ENCODE data around the gene POU2F2. TPM values are rescaled to one million over a fixed set of nuclear protein-coding genes. Genes with fewer than 3 reads are reported as not detected.

Gene POU2F2
- total and polyA plus RNA-seq, 2 experiments from 2014 or later: 2.3 to 4.6 TPM

DNA sequence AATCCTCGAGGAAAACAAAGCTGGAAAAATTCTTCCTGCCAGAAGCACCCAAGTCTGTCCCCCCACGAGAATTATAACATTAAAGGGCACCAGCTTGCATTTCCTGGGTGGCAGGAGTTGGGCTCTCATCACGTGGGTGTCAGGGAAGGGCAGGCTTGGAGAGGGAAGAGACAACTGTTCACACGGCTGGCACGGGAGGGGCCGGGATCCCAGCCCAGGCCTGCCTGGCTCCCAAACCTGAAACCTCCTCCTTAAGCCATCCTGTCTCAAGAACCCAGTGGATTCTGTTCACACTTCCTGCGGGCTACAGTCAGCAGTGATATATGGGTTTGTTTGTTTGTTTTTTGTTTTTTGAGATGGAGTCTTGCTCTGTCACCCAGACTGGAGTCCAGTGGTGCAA, 74.4 kb downstream of the POU2F2 start:
- peaks cover 11% of the 10 kb centered on the region for H3K27me3 Mint-ChIP-seq (ENCODE audit: insufficient read depth, low read depth, poor library complexity)
- no peak overlapping the region for H3K4me3 Mint-ChIP-seq
- Histone ChIP-seq H3K36me3 (ENCODE audit: insufficient read depth) (peaks cover 8% of the 10 kb centered on the region), H3K4me3 (no peak overlapping the region), H4K20me1 (replicated peaks; ENCODE audit: insufficient read depth) (peaks cover 4% of the 10 kb centered on the region; the same call in 1 of the 2 replicates), H3K9me2 (ENCODE audit: insufficient read depth) (no peaks in the 10 kb centered on the region), H3K4me2 (no peak overlapping the region), H3F3A (replicated peaks; ENCODE audit: low read depth) (no peaks in the 10 kb centered on the region), H2AFZ (no peak overlapping the region), H3K27ac (ENCODE audit: low read depth) (no peak overlapping the region), H3K79me2 (replicated peaks; ENCODE audit: insufficient read depth) (no peaks in the 10 kb centered on the region), H3K27me3 (ENCODE audit: insufficient read depth) (no peaks in the 10 kb centered on the region), H3K4me1 (ENCODE audit: insufficient read depth) (no peaks in the 10 kb centered on the region)
- no peaks in the 10 kb centered on the region for H3K4me1 Mint-ChIP-seq
- no peaks in the 10 kb centered on the region; the same call in 2 of the 3 replicates for H3K9me3 Mint-ChIP-seq
- DNase-seq (ENCODE audit: low spot score) (no peak), ATAC-seq (no peak)
- peaks cover 80% of the 10 kb centered on the region for H3K36me3 Mint-ChIP-seq (ENCODE audit: low read depth)
- no peak for TF ChIP-seq ZNF114 (CRISPR knock-in tag; IDR thresholded peaks at IDR 0.05)
- no peak for TF ChIP-seq JUNB (IDR thresholded peaks at IDR 0.05; ENCODE audit: unreplicated experiment)
- TF ChIP-seq POLR2AphosphoS5 (IDR thresholded peaks at IDR 0.05; ENCODE audit: low read depth): no peak
- no peak for TF ChIP-seq NANOG (IDR thresholded peaks at IDR 0.05; ENCODE audit: borderline replicate concordance)
- no peak for TF ChIP-seq ZNF462 (CRISPR knock-in tag; IDR thresholded peaks at IDR 0.05)
- no peak for TF ChIP-seq CREB1 (CRISPR knock-in tag; IDR thresholded peaks at IDR 0.05; ENCODE audit: low read depth)
- TF ChIP-seq, protein P1, sequence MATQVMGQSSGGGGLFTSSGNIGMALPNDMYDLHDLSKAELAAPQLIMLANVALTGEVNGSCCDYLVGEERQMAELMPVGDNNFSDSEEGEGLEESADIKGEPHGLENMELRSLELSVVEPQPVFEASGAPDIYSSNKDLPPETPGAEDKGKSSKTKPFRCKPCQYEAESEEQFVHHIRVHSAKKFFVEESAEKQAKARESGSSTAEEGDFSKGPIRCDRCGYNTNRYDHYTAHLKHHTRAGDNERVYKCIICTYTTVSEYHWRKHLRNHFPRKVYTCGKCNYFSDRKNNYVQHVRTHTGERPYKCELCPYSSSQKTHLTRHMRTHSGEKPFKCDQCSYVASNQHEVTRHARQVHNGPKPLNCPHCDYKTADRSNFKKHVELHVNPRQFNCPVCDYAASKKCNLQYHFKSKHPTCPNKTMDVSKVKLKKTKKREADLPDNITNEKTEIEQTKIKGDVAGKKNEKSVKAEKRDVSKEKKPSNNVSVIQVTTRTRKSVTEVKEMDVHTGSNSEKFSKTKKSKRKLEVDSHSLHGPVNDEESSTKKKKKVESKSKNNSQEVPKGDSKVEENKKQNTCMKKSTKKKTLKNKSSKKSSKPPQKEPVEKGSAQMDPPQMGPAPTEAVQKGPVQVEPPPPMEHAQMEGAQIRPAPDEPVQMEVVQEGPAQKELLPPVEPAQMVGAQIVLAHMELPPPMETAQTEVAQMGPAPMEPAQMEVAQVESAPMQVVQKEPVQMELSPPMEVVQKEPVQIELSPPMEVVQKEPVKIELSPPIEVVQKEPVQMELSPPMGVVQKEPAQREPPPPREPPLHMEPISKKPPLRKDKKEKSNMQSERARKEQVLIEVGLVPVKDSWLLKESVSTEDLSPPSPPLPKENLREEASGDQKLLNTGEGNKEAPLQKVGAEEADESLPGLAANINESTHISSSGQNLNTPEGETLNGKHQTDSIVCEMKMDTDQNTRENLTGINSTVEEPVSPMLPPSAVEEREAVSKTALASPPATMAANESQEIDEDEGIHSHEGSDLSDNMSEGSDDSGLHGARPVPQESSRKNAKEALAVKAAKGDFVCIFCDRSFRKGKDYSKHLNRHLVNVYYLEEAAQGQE (IDR thresholded peaks at IDR 0.05; ENCODE audit: unreplicated experiment): no peak
- TF ChIP-seq ZNF331 (CRISPR knock-in tag; IDR thresholded peaks at IDR 0.05; ENCODE audit: low read depth): no peak
- TF ChIP-seq ETS1 (IDR thresholded peaks at IDR 0.05): no peak
- H3K27ac Mint-ChIP-seq: no peak overlapping the region

Data from GM23338 (cell line).